ENCODE results near the gene LIMA1.
"Not testable (repeated sequence)": the region's sequence is repeated elsewhere in the genome, so short reads cannot be mapped to it uniquely, and the experiment has no call there.

LIMA1 gene

GRCh38 chr12:50246873-50247612 is 36.3 kb downstream of the LIMA1 start:
- peak; percentile 74 for DNase-seq

DNA sequence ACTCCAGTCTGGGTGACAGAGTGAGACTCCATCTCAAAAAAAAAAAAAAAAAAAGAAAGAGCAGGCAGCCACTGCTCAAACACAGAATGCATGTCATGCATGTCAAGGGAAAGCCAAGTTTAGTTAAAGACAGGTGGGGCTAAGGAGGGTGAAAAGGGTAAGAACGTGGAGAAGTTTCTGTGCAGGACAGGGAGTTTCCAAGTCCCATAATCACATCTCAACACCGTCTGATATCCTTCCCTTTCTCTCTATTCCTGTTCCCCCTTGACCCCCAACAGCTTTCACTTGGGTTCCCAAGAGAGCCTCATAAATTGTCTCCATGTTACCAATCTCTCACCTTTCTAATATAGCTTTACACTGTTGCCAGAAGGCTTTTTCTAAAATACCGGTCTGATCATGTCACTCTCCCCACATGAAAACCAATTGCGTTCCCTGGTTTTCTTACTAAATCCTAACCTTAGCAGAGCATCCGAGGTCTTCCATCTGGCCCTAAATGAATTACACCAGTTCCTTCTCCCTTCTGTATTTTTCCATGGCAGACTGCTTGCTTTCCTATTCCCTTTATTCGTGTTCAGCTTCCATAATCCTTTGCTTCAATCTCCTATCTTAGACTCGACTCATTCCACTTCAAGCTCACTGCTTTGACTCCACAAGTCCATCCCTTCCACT is 37.0 kb downstream of the LIMA1 start:
- DNase-seq: no peak

DNA sequence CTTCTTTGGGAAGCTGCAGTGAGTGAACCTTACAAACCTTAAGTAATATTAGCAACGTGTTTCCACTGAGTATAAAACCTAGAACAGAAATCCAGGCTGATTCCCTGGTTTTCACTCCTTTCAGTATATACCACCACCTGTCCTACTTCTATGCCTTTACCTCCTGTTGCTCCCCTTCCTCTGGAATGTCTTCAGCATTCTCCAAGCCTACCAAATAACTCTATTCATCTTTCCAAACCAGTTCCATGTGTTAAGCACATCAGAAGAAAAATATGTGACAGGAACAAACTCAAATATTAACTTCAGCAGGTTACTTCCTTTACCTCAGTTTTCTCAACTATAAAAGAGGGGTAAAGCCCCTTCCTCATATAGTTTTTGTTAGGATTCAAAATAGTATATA is 39.8 kb downstream of the LIMA1 start:
- no peak for DNase-seq

GRCh38 chr12:50242751-50243191 is 40.5 kb downstream of the LIMA1 start:
- DNase-seq: no peak

GRCh38 chr12:50241178-50241577 is 42.1 kb downstream of the LIMA1 start:
- no peak for DNase-seq

DNA sequence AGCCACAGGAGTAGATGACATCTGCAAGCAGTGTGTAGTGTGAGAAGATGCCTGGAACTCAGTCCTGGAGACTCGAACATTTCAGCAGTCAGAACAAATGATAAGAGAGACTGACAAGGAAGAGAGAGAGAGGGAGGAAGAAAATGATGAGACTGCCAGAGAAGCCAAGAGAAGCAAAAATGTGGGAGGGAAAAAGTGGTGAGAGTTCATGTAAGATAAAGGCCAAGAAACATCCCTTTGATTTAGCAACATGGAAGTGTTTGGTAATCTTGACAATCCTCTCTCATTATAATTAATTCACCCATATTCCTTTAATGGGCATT is 42.6 kb downstream of the LIMA1 start:
- no peak for DNase-seq

DNA sequence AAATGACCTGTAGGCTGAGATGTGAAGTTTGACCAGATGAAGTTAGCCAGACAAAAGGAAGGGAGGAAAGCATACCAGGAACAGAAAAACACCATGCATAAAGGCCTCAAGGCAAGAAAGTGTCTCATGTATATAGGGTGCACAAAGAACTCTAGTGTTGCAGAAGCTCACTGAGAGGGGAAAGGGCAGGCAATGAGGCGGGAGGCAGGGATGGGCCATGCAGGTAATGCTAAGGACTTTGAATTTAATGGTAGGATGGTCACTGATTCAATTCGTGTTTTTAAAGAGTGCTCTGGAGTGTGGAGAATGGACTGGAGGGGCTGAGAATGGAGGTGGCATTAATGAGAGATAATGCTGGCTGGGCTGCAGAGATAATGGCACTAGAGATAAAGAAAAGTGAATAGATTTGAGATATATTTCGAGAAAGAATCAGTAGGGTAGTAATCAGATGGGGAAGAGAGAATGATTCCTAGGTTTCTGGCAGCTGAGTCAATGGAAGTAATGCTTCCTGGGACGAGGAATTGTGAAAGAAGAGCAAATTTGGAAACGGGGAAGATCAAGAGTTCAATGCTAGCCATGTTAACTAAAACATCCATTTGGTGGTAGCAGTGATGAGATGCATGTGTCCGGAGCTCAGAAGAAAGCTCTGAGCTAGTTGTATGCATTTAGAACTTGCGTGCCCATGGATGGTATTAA is 43.1 kb downstream of the LIMA1 start:
- DNase-seq: no peak

GRCh38 chr12:50239355-50239891 is 43.9 kb downstream of the LIMA1 start:
- DNase-seq: no peak

DNA sequence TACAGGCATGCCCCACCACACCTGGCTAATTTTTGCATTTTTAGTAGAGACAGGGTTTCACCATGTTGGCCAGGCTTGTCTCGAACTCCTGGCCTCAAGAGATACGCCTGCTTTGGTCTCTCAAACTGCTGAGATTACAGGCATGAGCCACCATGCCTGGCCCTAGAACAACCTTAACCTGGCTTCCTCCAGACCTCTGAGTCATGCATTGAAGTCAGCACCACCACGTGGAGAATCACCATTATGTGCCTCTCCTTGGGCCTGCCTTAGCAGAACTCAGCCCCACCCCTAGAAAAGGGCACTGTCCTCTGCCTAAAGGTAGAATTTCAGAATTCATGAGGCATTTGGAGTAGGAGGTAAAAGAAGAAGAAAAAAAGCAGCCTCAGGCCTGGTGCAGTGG is 49.0 kb downstream of the LIMA1 start:
- no peak for DNase-seq

DNA sequence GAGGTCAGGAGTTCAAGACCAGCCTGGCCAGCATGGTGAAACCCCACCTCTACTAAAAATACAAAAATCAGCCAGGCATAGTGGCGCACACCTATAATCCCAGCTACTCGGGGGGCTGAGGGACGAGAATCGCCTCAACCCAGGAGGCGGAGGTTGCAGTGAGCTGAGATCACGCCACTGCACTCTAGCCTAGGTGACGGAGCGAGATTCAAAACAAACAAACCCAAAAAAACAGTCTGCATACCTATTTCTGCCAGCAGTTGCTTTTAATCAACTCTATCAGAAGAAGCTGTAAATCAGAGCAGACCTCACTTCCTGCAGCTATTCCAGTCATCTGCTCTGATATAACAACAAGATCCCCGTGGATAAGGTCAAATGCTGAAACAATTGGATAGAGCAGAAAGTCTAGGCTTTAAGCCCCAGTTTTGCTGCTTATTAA is 50.5 kb downstream of the LIMA1 start:
- no peak for DNase-seq

DNA sequence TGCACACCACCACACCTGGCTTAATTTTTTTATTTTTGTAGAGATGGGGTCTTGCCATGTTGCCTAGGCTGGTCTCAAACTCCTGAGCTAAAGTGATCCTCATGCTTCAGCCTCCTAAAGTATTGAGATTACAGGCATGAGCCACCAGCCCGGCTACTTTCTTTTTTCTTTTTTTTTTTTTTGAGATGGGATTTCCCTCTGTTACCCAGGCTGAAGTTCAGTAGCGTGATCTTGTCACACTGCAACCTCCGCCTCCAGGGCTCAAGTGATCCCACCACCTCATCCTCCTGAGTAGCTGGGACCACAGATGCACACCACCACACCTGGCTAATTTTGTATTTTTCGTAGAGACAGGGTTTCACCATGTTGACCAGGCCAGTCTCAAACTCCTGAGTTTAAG is 51.1 kb downstream of the LIMA1 start:
- no peak for DNase-seq

DNA sequence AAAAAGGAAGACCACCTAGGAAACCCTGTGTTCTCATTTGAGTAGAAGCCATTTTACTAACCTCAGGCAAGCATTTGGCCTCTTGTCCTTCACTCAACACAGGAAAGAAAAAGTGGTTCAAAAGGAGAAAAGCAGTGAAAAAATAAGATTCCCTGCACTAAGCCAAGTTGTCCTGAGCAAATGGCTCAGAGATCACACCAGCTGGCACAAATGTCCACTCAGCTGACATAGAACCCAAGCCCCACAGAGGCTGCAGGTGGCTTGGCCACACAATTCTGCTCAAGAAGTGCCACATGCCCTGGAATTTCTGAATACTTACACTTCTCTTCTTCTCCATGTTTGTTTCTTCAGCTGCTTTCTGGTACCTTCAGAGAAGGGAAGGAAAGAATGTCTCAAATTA is 52.0 kb downstream of the LIMA1 start:
- no peak for DNase-seq

GRCh38 chr12:50230217-50230616 is 53.1 kb downstream of the LIMA1 start:
- no peak for DNase-seq

DNA sequence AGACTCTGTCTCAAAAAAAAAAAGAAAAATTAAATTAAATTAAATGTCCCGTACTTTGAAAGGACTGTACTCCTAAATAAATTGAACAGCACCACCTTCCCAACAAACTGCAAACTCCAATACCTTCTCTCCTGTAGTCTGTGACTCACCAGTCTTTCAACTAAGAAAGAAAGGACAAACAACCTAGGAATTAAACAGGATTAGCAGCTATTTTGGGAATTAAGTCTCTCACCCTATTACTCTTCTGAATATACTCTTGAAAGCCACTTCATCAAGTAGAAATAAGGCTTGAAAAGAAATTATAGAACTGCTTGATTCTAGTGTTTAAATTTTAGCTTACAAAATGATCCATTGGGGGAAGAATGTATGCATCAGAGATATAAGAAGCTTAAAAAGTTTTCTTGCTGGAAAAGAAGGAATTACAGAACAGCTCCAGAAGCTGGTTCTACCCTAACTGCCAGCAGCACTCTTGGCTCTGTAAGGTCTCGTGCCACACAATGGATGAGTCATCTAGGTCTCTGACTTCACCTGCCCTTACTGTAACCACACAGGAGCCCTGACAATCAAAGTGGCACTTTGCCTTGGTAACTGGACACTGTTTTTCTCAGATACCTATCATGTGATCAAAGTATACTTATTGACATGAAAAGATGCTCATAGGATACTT is 59.2 kb downstream of the LIMA1 start:
- no peak for DNase-seq

DNA sequence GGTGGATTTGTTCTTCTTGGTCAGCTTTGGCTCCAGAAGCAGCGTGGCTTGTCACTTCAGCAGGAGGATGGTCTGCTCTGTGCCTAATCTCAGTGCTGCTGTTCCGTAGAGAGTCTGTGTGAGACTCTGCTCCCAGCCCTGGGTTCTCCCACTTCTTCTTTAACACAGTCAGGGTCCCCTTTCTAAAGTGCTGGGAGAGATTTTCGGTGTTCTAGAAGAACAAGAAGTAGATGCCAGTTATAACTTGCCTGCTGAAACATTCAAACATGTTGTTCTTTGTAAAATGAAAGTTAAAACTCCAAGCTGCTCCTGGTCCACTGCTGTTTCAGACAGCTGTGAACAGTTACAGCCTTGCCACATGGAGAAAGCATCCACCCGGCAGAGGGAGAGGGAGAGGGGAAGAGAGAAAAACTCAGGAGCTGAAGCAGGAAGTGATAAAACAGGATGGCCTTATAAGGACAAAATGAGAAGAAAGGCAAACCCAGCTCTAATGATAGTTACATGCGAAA is 61.0 kb downstream of the LIMA1 start:
- peak; percentile 68 for DNase-seq

DNA sequence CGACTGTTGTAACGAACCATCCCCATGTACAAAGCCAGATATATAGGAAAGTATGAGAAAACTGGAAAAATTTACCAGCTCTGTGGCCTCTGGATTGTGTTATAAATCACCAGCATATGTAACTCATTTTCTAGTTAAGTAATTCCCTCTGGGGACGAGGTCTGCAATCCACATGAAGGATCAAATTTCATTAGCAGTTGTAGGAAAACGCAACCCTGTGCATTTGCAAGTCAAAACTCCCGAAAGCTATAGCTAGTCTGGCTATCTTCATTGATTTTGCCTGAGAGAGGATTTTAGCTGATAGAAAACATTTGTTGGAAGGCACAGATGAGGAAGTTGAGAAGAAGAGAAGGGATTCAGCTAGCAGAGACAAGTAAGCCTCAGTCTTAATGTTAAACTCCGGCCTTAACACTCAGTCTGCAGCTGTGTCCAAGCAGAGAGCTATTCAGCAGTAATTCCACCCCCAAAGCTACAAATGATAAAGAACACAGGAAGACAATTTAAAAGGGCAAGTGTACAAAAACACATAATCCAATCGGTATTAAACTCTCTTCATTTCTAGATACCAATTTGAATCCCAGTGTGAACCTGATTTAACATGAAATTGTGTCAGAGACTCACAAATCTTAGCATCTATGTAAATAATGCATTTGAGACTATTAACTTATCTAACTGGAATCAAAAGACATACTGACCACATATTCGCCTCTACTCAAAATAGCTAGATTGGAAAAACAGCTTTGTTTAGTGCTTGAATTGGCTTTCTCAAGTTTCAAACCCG is 61.9 kb downstream of the LIMA1 start:
- DNase-seq: peak; percentile 52

- no peak for DNase-seq
Observed at GRCh38 chr12:50220363-50220995, 62.8 kb downstream of the LIMA1 start.

GRCh38 chr12:50219544-50219943 is 63.8 kb downstream of the LIMA1 start:
- no peak for DNase-seq

GRCh38 chr12:50219001-50219400 is 64.3 kb downstream of the LIMA1 start:
- not testable (repeated sequence) for DNase-seq

GRCh38 chr12:50218386-50218785 is 64.9 kb downstream of the LIMA1 start:
- DNase-seq: no peak

DNA sequence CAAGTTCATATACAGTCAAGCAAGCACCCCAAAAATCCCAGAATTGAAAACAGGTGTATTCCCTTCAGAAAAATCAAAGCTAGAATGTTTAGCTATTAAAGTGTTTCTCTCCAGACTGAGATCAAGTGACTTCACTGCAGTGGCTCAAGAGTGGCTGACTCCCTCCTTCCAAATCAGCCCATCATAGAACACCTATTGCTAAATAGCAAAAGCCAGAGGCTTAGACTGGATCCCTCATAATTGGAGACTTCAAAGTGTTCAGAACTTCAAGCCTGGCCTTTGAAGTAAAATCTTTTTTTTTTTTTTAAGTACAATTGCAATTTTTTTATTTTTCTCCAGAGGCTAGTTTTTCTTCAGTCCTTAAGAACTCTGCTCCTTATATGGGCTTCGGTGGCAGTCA is 66.1 kb downstream of the LIMA1 start:
- DNase-seq: no peak

- no peak for DNase-seq
Observed at GRCh38 chr12:50215033-50215432, 68.3 kb downstream of the LIMA1 start.
